Gastroesophageal sphincter (tissue), 4 donors: ENCODE results near the gene ENPP7. TPM values are rescaled to one million over a fixed set of nuclear protein-coding genes. Genes with fewer than 3 reads are reported as not detected.

ENCODE experiments used
- ATAC-seq: fragments of 150-250 bp; one replicate; pipeline ENCODE4 v1.9.1; 2016; ENCODE audit warnings: mild to moderate bottlenecking, moderate library complexity
- H3K27ac ChIP-seq, 4 donors: fragments of 200-600 bp; sonication (generic) in 3 of 4; 1 replicate in 3 of 4; 2 replicates in 1 of 4; pipeline ENCODE4 v1.5.1; 2016 to 2019
- H3K27me3 ChIP-seq: fragments of 200-600 bp; sonication (generic); one replicate; pipeline ENCODE4 v1.5.1; 2019
- H3K36me3 ChIP-seq, 2 donors: fragments of 200-600 bp; sonication (generic); one replicate each; pipeline ENCODE4 v1.5.1; 2019; ENCODE audit warnings: control low read depth in 1 of 2
- H3K4me1 ChIP-seq, 3 donors: fragments of 200-600 bp; sonication (generic); 1 replicate in 2 of 3; 2 replicates in 1 of 3; pipeline ENCODE4 v1.5.1; 2016 to 2019; ENCODE audit warnings: control low read depth in 2 of 3
- H3K4me3 ChIP-seq, 2 donors: fragments of 200-600 bp; sonication (generic); one replicate each; pipeline ENCODE4 v1.5.1; 2019; ENCODE audit warnings: mild to moderate bottlenecking in 1 of 2, moderate library complexity in 1 of 2
- H3K9me3 ChIP-seq, 3 donors: fragments of 200-600 bp; sonication (generic); one replicate each; pipeline ENCODE4 v1.5.1; 2017 to 2019; ENCODE audit warnings: control low read depth in 2 of 3
- EP300 ChIP-seq: sonication (generic); formaldehyde crosslinking; IDR thresholded peaks from one replicate; pipeline ENCODE4 v1.6.1; 2017; ENCODE audit warnings: antibody characterized with exemption, mild to moderate bottlenecking
- POLR2A ChIP-seq, 2 donors: fragments of 450-650 bp; IDR thresholded peaks; one replicate each; pipeline ENCODE4 v1.6.1; 2017; ENCODE audit warnings: antibody characterized with exemption in 2 of 2, mild to moderate bottlenecking in 2 of 2, moderate library complexity in 1 of 2
- POLR2AphosphoS5 ChIP-seq: sonication (generic); formaldehyde crosslinking; IDR thresholded peaks from one replicate; pipeline ENCODE4 v1.6.1; 2017; ENCODE audit warnings: antibody characterized with exemption
- whole genome bisulfite sequencing, 2 donors: methylation state at CpG; one replicate each; pipeline ENCODE4 v1.1.5; 2018; ENCODE audit warnings: low coverage in 1 of 2; 5-methylcytosine and 5-hydroxymethylcytosine counted together
- total RNA-seq, 4 donors: library from RNA; depleted of rRNA; stranded (reverse); fragments of >200 nt; gene quantifications; one replicate each; pipeline ENCODE4 v1.1.0, GENCODE V29; 2016
- TF ChIP-seq, protein P1 (sequence below), 4 experiments: fragments of 200-600 bp in 2 of 4; fragments of 450-650 bp in 2 of 4; sonication (generic) in 1 of 4; IDR thresholded peaks; one replicate each; pipeline ENCODE4 v1.5.1; 2017 to 2019; ENCODE audit warnings: antibody characterized with exemption in 4 of 4, mild to moderate bottlenecking in 2 of 4, moderate library complexity in 2 of 4

Gene ENPP7
- total RNA-seq, 4 donors from 2014 or later, result 0.27 TPM; not detected in 3

- no peaks in the 10 kb centered on the region for H3K36me3 ChIP-seq
- no peaks in the 10 kb centered on the region for H3K9me3 ChIP-seq
- 46 to 50% methylated on average over 2 to 9 of the region's 12 CpGs for WGBS, 2 donors
- ATAC-seq, result no peak
- no peak overlapping the region for H3K27ac ChIP-seq
- H3K4me3 ChIP-seq, result no peak overlapping the region
- peaks cover 0 to 20% (median 0%) of the 10 kb centered on the region in 3 donors for H3K4me1 ChIP-seq
- H3K27me3 ChIP-seq, result peaks cover 58% of the 10 kb centered on the region
- TF ChIP-seq POLR2A (IDR thresholded peaks at IDR 0.05) (no peak), EP300 (no peak), POLR2AphosphoS5 (no peak)
- TF ChIP-seq, protein P1, sequence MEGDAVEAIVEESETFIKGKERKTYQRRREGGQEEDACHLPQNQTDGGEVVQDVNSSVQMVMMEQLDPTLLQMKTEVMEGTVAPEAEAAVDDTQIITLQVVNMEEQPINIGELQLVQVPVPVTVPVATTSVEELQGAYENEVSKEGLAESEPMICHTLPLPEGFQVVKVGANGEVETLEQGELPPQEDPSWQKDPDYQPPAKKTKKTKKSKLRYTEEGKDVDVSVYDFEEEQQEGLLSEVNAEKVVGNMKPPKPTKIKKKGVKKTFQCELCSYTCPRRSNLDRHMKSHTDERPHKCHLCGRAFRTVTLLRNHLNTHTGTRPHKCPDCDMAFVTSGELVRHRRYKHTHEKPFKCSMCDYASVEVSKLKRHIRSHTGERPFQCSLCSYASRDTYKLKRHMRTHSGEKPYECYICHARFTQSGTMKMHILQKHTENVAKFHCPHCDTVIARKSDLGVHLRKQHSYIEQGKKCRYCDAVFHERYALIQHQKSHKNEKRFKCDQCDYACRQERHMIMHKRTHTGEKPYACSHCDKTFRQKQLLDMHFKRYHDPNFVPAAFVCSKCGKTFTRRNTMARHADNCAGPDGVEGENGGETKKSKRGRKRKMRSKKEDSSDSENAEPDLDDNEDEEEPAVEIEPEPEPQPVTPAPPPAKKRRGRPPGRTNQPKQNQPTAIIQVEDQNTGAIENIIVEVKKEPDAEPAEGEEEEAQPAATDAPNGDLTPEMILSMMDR (IDR thresholded peaks at IDR 0.05), result no peak
Observed at GRCh38 chr17:79702550-79703236, 28.1 kb upstream of the ENPP7 start.

GRCh38 chr17:79704691-79705090, 26.1 kb upstream of the ENPP7 start:
- ATAC-seq, result no peak
- Histone ChIP-seq H3K36me3 (no peaks in the 10 kb centered on the region), H3K4me1 (peaks cover 0 to 20% (median 0%) of the 10 kb centered on the region in 3 donors), H3K9me3 (no peaks in the 10 kb centered on the region), H3K27me3 (peaks cover 65% of the 10 kb centered on the region), H3K4me3 (no peak overlapping the region), H3K27ac (no peak overlapping the region)
- TF ChIP-seq POLR2AphosphoS5 (no peak), EP300 (no peak)
- WGBS, 2 donors, result 74 to 87% methylated on average over 6 to 9 of the region's 9 CpGs

GRCh38 chr17:79705674-79706073, 25.1 kb upstream of the ENPP7 start:
- Histone ChIP-seq H3K4me1 (peaks cover 0 to 20% (median 0%) of the 10 kb centered on the region in 3 donors), H3K36me3 (no peaks in the 10 kb centered on the region), H3K27me3 (peaks cover 59% of the 10 kb centered on the region), H3K27ac (no peak overlapping the region), H3K9me3 (no peaks in the 10 kb centered on the region), H3K4me3 (no peak overlapping the region)
- no peak for ATAC-seq
- 79 to 83% methylated on average over 6 to 8 of the region's 20 CpGs for WGBS, 2 donors
- TF ChIP-seq POLR2A (IDR thresholded peaks at IDR 0.05) (no peak), EP300 (no peak), POLR2AphosphoS5 (no peak)
- TF ChIP-seq, protein P1 (IDR thresholded peaks at IDR 0.05), result no peak

DNA sequence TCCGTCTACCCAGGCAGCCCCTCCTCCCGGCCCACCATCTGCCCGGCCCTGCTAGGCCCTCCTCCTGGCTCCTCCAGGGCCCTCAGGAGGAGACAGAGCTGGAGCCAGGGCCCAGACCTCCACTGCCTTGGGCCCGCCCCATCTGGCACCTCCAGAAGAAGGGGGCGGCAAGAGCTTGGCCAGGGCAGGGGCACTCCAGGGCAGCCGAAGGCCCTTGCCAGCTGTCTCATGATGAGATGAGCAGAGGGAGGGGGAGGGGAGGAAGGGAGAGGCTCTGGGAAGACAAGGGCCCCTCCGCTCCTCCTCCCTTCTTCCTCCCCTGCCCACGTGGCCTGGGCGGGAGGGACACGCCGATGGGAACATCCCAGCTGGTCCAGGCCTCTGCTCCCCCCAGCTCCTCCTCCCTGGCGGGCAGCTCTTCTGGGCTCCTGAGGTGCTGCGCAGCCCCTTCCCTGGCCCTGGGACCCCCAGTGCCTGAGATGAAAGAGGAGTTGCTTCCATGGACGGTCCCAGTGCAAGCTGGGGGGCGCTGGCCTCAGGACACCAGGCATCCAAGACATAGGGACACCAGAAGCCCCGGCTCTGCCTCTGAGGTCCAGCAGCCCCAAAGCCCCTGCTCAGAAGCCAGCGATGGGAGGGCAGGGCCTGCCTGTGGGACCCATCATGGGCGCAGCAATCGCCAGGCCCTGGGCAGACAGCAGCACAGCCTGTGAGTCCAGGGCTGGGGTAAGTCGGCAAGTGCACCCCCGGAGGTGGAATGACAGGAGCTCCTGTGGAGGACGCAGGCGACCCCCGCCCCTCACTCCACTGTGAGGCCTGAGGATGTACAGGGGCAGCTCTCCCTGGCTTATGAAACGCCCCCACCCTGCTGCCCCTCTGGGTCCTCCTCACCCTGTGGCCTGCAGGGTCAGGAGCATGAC, 23.6 kb upstream of the ENPP7 start:
- TF ChIP-seq POLR2AphosphoS5 (no peak), EP300 (no peak), POLR2A (IDR thresholded peaks at IDR 0.05) (no peak)
- TF ChIP-seq, protein P1 (IDR thresholded peaks at IDR 0.05), result no peak
- Histone ChIP-seq H3K9me3 (no peaks in the 10 kb centered on the region), H3K27me3 (peaks cover 54% of the 10 kb centered on the region), H3K36me3 (no peaks in the 10 kb centered on the region), H3K4me1 (peaks cover 0 to 20% (median 0%) of the 10 kb centered on the region in 3 donors), H3K27ac (no peak overlapping the region), H3K4me3 (no peak overlapping the region)
- no peak for ATAC-seq
- WGBS, 2 donors, result 87% methylated on average over 3 of the region's 25 CpGs; no CpG with 5 or more reads in 1 of the 2 donors
